ENCODE results near the gene CBARP. TPM values are rescaled to one million over a fixed set of nuclear protein-coding genes. Genes with fewer than 3 reads are reported as not detected.

The CBARP gene
- total and polyA plus RNA-seq, 2 of the 13 experiments (the other 11 are each of a cell fraction or from before 2014, with no cell fraction given) = 1.2 to 1.4 TPM

GRCh38 chr19:1241417-1242095 lies 3.8 kb upstream of the CBARP start, which contains the start of gene ATP5F1D (continued):
- no peak; the same call in 1 of the 2 replicates for TF ChIP-seq ZNF616 (CRISPR knock-in tag; IDR thresholded peaks at IDR 0.05; ENCODE audit: low read depth)
- 0 out of 2 replicates have a peak, but pooled peaks have one; percentile 56 for TF ChIP-seq ZNF138 (CRISPR knock-in tag; IDR thresholded peaks at IDR 0.05; ENCODE audit: low read depth)
- TF ChIP-seq ZHX1 (CRISPR knock-in tag; IDR thresholded peaks at IDR 0.05; ENCODE audit: low read depth) = peak; percentile 68; the same call in 1 of the 2 replicates
- peak; percentile 54; the same call in 1 of the 2 replicates for TF ChIP-seq FOXC1 (CRISPR knock-in tag; IDR thresholded peaks at IDR 0.05; ENCODE audit: borderline replicate concordance)
- TF ChIP-seq YY1 (IDR thresholded peaks at IDR 0.05; ENCODE audit: insufficient read depth, insufficient replicate concordance, low read depth, low read length) = peak; percentile 84
- TF ChIP-seq NR0B2 (CRISPR knock-in tag; IDR thresholded peaks at IDR 0.05) = peak; percentile 43; the same call in 1 of the 2 replicates
- no peak for TF ChIP-seq SNAI1 (CRISPR knock-in tag; IDR thresholded peaks at IDR 0.05; ENCODE audit: borderline replicate concordance)
- TF ChIP-seq ZNF776 (CRISPR knock-in tag; IDR thresholded peaks at IDR 0.05) = peak; percentile 47; the same call in 1 of the 2 replicates
- no peak for TF ChIP-seq ZNF17 (CRISPR knock-in tag; IDR thresholded peaks at IDR 0.05)
- 0 out of 2 replicates have a peak, but pooled peaks have one; percentile 60 for TF ChIP-seq ZNF333 (CRISPR knock-in tag; IDR thresholded peaks at IDR 0.05; ENCODE audit: borderline replicate concordance)
- TF ChIP-seq TMF1 (CRISPR knock-in tag; IDR thresholded peaks at IDR 0.05; ENCODE audit: low read depth) = peak; percentile 44; the same call in 1 of the 2 replicates
- TF ChIP-seq SPEN (CRISPR knock-in tag; IDR thresholded peaks at IDR 0.05; ENCODE audit: low read depth) = peak; percentile 92
- peak; percentile 66; the same call in 1 of the 2 replicates for TF ChIP-seq MXD1 (CRISPR knock-in tag; IDR thresholded peaks at IDR 0.05)
- peak; percentile 45; the same call in 1 of the 2 replicates for TF ChIP-seq HES4 (CRISPR knock-in tag; IDR thresholded peaks at IDR 0.05; ENCODE audit: borderline replicate concordance)
- TF ChIP-seq CHCHD3 (CRISPR knock-in tag; IDR thresholded peaks at IDR 0.05) = no peak
- no peak for TF ChIP-seq NFYC (CRISPR knock-in tag; IDR thresholded peaks at IDR 0.05)
- TF ChIP-seq SMARCC2 (IDR thresholded peaks at IDR 0.05) = no peak
- TF ChIP-seq RFX1 (IDR thresholded peaks at IDR 0.05) = no peak
- peak; percentile 81 for TF ChIP-seq ELF1 (CRISPR knock-in tag; IDR thresholded peaks at IDR 0.05)
- TF ChIP-seq REST (IDR thresholded peaks at IDR 0.05; ENCODE audit: borderline replicate concordance in 1 of 2, low read depth in 1 of 2, low read length in 2 of 2) = no peak
- peak; percentile 95 for TF ChIP-seq HCFC1 (IDR thresholded peaks at IDR 0.05; ENCODE audit: low read depth, low read length)
- no peak; the same call in 1 of the 2 replicates for TF ChIP-seq ZNF160 (CRISPR knock-in tag; IDR thresholded peaks at IDR 0.05)
